HK-2 (cell line): Measurements from ENCODE around the gene UROC1.

ENCODE experiments used
- DNase-seq: peaks from one replicate; pipeline ENCODE4 v3.0.0-alpha.2; 2018; ENCODE audit not compliant: unreplicated experiment

Gene UROC1

GRCh38 chr3:126516152-126516935 is 1.2 kb downstream of the UROC1 start:
- no peak for DNase-seq

GRCh38 chr3:126515066-126515706 is 2.4 kb downstream of the UROC1 start:
- no peak for DNase-seq

- DNase-seq, result no peak
Observed at GRCh38 chr3:126514161-126514560, 3.4 kb downstream of the UROC1 start.

DNA sequence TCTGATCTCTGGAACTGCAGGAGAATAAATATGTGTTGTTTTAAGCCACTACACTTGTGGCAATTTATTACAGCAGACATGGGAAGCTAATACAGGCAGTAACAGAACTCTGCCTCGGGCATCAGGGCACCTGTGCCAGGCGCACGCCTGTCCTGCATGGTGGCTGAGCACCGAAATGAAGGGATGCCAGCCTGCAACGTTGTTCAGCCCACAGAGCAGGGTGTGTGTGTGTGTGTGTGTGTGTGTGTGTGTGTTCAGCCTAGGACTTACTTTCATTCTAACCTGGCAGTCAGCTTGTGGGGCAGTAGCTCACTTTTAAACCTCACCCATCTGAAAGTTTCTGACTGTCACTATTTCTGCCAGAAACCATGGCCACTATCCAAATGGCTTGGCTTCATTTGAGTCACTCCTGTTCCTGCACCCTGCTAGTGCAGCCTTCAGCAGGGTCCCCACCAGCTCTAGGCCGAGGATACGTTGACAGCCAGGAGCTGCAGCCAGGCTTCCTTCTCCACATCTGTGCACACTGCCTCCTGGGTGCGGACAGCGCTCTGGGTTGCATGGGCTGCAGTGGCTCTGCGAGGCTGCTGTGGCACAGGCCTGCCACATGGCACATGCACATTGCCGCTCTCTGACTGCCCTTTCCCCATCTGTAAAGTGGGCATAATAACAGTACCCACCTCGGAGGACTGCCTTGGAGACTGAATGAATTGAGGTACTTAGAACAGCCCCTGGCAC is 4.5 kb downstream of the UROC1 start:
- DNase-seq, result no peak

GRCh38 chr3:126512026-126512425 is 5.5 kb downstream of the UROC1 start:
- no peak for DNase-seq

GRCh38 chr3:126511291-126511690 is 6.3 kb downstream of the UROC1 start:
- DNase-seq, result no peak

GRCh38 chr3:126510308-126510910 is 7.2 kb downstream of the UROC1 start:
- no peak for DNase-seq

DNA sequence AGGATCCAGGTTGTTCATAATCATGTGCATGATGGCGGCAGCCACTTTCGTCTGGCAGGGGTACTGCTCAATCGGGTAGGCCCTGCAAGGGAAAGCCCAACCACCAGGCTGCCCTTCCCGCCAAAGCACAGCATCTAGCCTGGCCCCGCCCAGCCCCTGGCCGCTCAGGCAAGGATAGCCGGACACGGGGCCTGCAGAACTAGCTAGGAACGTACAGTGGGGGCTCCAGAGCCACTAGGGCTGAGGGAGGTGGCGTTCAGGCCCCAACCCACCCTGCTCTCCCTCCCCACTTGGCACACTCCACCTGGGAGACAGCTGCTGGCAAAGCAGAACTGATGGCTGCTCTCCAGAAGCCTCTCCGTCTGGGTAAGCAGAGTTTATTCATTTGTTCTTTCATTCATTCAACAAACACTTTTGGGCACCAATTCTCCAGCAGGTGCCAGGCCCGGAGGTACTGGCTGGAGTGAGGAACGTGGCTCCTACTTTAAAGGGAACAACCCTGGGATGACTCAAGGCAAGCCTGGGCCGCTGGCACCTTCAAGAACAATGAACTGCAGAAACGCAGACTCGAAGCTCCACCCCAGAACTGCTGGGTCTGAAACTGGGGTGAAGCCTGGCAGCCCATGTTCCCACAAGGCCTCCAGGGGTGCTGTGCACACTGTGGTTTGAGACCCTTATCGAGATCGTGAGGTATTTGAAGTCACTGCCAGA is 7.8 kb downstream of the UROC1 start:
- no peak for DNase-seq

DNA sequence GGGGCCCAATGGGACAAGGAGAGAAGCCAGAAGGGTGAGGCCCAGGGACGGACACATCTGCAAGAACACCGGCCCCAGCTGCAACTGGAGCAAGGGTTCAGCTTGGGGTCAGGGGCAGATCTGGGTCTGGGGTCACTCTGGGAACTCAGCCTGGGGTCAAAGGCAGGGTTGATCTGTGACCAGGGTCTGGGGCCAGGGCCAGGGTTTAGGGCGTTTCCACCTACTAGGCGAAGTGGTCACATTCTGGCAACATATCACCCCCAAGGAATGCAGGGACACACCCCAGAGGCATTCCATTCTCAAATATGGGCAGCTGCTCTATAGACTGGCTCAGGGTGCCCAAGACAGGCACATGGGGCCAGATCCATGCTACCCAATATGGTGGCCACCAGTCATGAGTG is 9.0 kb downstream of the UROC1 start:
- no peak for DNase-seq

GRCh38 chr3:126507886-126508285 is 9.7 kb downstream of the UROC1 start:
- DNase-seq, result no peak

DNA sequence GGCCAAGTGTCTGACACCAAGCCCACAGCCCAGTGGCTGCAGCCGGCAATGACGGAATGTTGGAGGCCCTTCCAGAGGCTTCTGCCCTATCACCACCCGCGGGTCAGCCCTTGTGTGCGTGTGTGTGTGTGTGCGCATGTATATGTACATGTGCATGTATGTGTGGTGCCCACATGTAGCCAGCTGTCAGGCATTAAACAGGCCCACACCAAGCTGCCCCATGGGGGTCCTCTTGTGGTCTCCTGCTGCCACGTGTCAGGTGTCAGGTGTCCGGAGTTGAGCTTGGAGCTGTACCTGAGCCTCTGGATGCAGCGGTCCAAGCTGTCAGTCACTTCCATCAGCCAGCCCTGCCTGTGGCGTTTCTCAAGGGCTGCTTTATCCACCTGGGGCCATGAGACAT is 13.9 kb downstream of the UROC1 start:
- no peak for DNase-seq

- no peak for DNase-seq
Observed at GRCh38 chr3:126502656-126503055, 14.9 kb downstream of the UROC1 start.

DNA sequence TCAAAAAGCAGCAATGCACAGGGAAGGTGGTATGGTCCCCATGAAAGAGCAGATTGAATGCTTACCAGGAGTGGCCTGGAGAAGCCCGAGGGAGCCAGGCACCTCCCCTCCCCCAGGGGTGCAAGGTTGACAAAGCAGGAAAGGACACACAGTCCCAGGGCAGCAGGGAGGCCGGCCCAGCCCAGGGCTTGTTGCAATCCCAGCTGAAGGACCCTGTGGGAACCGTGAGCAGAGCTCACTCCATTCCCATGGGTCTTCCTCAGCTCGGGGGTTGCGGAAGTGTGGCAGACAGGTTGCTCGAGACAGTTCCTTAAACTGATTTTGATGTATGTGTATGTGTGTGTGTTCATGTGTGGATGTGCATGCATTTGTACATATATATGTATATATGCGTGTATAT is 15.8 kb downstream of the UROC1 start:
- DNase-seq, result no peak

DNA sequence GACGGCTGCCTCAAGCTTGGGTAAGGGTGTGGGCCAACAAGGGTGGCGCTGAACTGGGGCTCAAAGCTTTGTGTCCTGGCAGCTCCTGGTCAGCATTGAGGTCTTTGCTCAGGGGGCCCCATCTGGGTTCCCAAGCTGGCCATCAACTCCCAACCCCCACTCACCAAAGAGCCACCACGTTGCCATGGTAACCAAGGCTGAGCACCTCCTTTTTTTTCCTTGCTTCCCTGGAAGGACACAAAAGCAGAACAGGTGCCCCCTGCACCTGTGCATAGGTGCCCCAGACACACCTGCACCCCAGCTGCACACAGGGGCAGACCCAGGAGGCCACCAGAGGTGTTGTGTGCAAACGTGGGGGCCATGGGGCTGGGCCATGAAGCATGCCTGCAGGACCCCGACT is 16.5 kb downstream of the UROC1 start:
- DNase-seq, result no peak

GRCh38 chr3:126500016-126500415 is 17.6 kb downstream of the UROC1 start:
- DNase-seq, result no peak

DNA sequence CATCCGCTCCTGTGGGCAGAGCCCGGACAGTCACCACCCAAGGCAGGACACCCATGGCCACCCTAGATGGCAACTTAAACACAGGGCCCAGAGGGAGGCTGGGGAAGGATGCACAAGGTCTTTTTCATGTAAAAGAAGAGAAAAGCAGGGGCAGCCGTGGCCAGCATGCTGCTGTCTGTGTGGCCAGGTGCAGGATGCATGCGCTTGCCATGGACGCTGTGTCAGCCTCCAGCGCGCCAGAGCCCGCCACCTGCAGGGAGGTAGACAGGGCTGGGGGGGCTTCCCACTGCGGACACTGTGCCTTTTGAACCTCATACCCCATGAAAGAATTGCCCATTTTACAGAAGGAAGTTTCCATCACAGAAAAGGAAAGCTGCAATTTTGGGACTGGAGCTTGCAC is 18.2 kb downstream of the UROC1 start:
- DNase-seq, result no peak

DNA sequence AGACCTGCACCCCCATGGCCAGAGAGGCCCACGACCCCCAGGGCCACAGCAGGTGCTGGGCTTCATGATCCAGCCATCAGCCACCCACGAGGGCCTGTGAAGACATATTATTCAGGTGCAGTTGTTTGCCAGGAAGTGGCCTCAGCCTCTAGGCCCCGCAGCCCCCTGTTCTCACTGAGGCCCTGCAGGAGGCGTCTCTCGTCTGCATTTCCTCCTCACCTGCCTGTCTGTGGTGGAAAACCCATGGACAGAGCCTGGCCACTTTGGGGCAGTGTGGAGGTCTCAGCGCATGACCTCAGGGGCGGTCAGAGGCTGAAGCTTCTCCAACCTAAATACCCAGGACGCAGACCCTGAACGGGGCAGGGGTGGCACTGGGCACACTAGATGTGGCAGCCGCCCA is 18.6 kb downstream of the UROC1 start:
- DNase-seq, result no peak

GRCh38 chr3:126498461-126498860 is 19.1 kb downstream of the UROC1 start:
- DNase-seq, result no peak

DNA sequence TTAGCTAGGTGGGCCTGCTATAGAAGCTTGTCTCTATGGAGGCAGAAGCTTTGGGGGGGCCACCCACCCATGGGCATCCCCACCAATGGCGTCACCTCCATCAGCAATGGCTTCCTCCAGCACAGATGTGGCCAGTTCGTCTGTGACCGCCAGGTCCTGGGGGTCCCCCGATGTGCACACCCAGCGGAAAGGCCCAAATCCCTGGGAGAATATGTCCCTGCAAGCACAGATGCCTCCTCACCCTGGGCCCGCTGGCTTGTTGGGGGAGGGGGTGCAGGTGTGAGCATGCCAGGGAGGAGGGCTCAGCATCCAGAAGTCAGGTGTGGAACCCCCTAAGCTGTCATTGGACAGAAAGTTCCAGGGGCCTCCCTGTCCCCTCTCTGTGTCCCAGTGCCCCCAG is 19.6 kb downstream of the UROC1 start:
- no peak for DNase-seq

DNA sequence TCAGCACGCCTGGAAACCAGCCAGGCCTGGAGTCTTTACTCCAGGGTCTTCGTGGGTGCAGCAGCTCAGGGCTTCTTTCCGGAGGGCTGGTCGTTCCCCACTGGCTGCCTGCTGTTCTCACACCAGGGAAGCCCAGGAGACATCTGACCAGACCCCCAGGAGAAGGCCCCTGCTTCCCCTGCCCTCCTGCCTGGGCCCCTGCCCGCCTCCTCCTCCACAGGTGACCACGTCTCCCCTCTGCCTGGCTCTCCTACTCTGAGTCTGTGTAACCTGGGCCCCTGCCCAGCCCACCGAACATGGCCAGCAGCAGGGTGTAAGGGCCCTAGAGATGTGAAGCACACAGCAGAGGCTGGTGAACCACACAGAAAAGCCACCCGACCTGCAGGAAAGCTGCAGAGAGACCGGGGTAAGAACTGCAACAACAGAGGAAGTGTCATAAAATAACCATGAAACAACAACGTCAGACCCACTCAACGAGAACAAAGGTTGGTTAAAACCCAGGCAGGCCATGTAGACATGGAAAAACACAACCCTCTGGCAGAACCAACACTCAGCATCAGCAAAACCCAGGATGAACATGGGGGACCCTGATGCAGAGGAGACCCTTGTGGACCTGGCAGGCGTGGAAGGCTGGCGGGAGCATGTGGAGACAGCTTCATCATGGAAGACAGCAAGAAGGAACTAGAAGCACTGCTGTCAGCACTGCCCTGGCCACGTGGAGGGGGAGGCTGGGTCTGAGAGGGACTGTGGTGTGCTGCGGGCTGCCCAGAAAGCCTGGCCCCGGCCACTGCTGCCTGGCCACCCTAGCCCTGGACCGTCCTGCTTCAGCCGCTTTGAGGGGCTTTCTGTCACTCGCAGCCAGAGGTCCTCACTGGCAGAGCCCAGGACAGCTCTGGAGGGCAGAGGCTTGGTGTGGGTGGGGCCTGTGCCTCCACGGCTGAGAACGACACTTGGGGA is 20.4 kb downstream of the UROC1 start:
- no peak for DNase-seq

DNA sequence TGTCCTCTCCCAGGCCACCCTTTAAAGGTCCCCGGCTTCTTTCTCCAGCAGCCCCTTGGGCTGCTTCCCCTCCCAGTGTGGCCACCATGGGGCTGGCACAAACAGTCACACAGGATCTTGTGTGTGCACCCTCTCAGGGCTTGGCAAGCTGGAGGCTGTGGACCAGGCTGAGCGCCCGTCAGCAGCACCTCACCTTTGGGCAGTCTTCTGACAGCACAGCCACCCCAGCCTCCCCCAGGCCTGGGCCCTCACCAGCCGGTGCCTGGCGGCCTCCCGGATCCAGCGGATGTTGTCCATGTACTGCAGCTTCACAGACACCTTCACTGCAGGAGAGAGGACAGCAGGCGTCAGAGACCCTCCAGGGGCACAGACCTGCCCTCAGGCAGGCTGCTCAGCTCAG is 21.8 kb downstream of the UROC1 start:
- no peak for DNase-seq
